ENCODE data around the gene CCDC8.

GRCh38 chr19:46446021-46446420 is 32.7 kb upstream of the CCDC8 start:
- no peak for TF ChIP-seq EZH2phosphoT487 (IDR thresholded peaks at IDR 0.05; ENCODE audit: borderline replicate concordance, low read depth)
- TF ChIP-seq CTCF (IDR thresholded peaks at IDR 0.05): no peak
- no peak for TF ChIP-seq YY1 (IDR thresholded peaks at IDR 0.05; ENCODE audit: low read depth)

Measured in SK-N-SH (cell line).